PC-9 (cell line): ENCODE measurements around the gene CEP192.

Experiments used
- EZH2 ChIP-seq: fragments of 200-600 bp; sonication (generic); IDR thresholded peaks from 2 replicates; pipeline ENCODE4 v1.8.0; 2017; ENCODE audit warnings: antibody characterized with exemption, low read depth
- TF ChIP-seq, protein P1 (sequence below): fragments of 200-600 bp; sonication (generic); conservative IDR thresholded peaks from 2 replicates; pipeline ENCODE4 v1.6.1; 2017; ENCODE audit warnings: mixed run types, antibody characterized with exemption, mild to moderate bottlenecking, moderate library complexity

- no peak for TF ChIP-seq EZH2
- TF ChIP-seq, protein P1, sequence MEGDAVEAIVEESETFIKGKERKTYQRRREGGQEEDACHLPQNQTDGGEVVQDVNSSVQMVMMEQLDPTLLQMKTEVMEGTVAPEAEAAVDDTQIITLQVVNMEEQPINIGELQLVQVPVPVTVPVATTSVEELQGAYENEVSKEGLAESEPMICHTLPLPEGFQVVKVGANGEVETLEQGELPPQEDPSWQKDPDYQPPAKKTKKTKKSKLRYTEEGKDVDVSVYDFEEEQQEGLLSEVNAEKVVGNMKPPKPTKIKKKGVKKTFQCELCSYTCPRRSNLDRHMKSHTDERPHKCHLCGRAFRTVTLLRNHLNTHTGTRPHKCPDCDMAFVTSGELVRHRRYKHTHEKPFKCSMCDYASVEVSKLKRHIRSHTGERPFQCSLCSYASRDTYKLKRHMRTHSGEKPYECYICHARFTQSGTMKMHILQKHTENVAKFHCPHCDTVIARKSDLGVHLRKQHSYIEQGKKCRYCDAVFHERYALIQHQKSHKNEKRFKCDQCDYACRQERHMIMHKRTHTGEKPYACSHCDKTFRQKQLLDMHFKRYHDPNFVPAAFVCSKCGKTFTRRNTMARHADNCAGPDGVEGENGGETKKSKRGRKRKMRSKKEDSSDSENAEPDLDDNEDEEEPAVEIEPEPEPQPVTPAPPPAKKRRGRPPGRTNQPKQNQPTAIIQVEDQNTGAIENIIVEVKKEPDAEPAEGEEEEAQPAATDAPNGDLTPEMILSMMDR, result no peak
These were observed 35.6 kb downstream of the CEP192 start for GRCh38 chr18:13026583-13027270.
